ENCODE data around the gene RNF187.

RNF187 gene

DNA sequence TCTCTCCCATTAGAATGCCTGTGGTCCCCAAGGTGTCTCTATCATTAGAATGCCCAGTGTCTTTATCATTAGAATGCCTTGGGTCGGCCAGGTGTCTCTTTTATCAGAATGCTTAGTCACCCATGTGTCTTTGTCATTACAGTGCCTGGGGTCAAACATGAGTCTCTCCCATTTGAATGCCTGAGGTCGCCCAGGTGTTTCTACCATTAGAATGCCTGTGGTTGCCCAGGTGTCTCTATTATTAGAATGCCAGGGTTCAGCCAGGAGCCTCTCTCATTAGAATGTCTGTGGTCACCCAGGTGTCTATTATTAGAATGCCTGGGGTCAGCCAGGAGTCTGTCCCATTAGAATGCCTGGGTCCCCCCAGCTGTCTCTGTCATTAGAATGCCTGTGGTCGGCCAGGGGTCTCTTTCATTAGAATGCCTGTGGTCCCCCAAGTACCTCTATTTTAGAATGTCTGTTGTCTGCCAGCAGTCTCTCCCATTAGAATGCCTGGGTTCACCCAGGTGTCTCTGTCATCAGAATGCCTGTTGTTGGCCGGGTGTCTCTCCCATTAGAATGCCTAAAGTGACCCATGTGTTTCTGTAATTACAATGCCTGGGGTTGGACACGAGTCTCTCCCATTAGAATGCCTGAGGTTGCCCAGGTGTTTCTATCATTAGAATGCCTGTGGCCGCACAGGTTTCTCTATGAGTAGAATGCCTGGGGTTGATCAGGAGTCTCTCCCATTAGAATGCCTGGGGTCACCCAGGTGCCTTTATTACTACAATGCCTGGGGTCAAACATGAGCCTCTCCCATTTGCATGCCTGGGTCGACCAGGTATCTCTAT is 57.1 kb downstream of the RNF187 start:
- DNase-seq (ENCODE audit: low read depth in 2 of 2) = no peak

- DNase-seq (ENCODE audit: low read depth in 2 of 2) = no peak
These were observed 57.9 kb downstream of the RNF187 start for GRCh38 chr1:228544921-228545591.

Measured in fibroblast of skin of left quadriceps (primary cell).